Fibroblast of lung (primary cell): ENCODE results near the gene TBL3. TPM values are rescaled to one million over a fixed set of nuclear protein-coding genes. Genes with fewer than 3 reads are reported as not detected.

Experiments used
- DNase-seq, 2 donors: peaks; one replicate each; pipeline versions ENCODE4 v3.0.0 to v3.0.0-alpha.2; 2010; ENCODE audit warnings: low read depth in 2 of 2
- H2AFZ ChIP-seq: 2 replicates; pipeline ENCODE4 v1.5.1; 2012; ENCODE audit warnings: low read length, control low read depth, inconsistent platforms
- H3K27ac ChIP-seq: 2 replicates; pipeline ENCODE4 v1.5.1; 2011; ENCODE audit warnings: low read length, control low read depth; ENCODE audit not compliant: insufficient read depth
- H3K27me3 ChIP-seq: 2 replicates; pipeline ENCODE4 v1.5.1; 2011; ENCODE audit warnings: mild to moderate bottlenecking, low read length; ENCODE audit not compliant: control insufficient read depth, insufficient read depth
- H3K36me3 ChIP-seq: 2 replicates; pipeline ENCODE4 v1.5.1; 2011; ENCODE audit warnings: low read length; ENCODE audit not compliant: control insufficient read depth, insufficient read depth
- H3K4me1 ChIP-seq: 2 replicates; pipeline ENCODE4 v1.5.1; 2011; ENCODE audit warnings: low read length; ENCODE audit not compliant: control insufficient read depth, insufficient read depth; ENCODE audit errors: extremely low read depth
- H3K4me2 ChIP-seq: 2 replicates; pipeline ENCODE4 v1.5.1; 2011; ENCODE audit warnings: low read length, control low read depth; ENCODE audit not compliant: insufficient read depth; ENCODE audit errors: extremely low read depth
- H3K4me3 ChIP-seq, 4 experiments: fragments of 200-600 bp in 1 of 4; sonication (generic) in 1 of 4; replicated peaks in 1 of 4; 2 replicates each; pipeline ENCODE4 v1.5.1; 2011 to 2016; ENCODE audit warnings: low read length in 4 of 4, low read depth in 3 of 4, mild to moderate bottlenecking in 3 of 4, control low read depth in 2 of 4, inconsistent platforms in 1 of 4, mixed read lengths in 1 of 4; ENCODE audit not compliant: insufficient read depth in 1 of 4; ENCODE audit errors: control extremely low read depth in 1 of 4
- H3K79me2 ChIP-seq: 2 replicates; pipeline ENCODE4 v1.5.1; 2012; ENCODE audit warnings: mild to moderate bottlenecking, low read length, inconsistent platforms; ENCODE audit not compliant: control insufficient read depth, insufficient read depth
- H3K9ac ChIP-seq: 2 replicates; pipeline ENCODE4 v1.5.1; 2011; ENCODE audit warnings: mild to moderate bottlenecking, low read length, control low read depth; ENCODE audit not compliant: insufficient read depth
- H3K9me3 ChIP-seq: 2 replicates; pipeline ENCODE4 v1.5.1; 2012; ENCODE audit warnings: low read depth, low read length; ENCODE audit not compliant: control insufficient read depth, insufficient read depth
- H4K20me1 ChIP-seq: 2 replicates; pipeline ENCODE4 v1.5.1; 2011; ENCODE audit warnings: low read length; ENCODE audit not compliant: control insufficient read depth, insufficient read depth; ENCODE audit errors: extremely low read depth
- EZH2 ChIP-seq: IDR thresholded peaks from 2 replicates; pipeline ENCODE4 v1.5.1; 2012; ENCODE audit warnings: low read length, control low read depth, mild to moderate bottlenecking; ENCODE audit errors: missing control alignments
- polyA plus RNA-seq, 2 donors: library from polyadenylated mRNA; depleted of rRNA in 1 of 2; stranded (reverse) in 1 of 2; unstranded in 1 of 2; fragments of >200 nt; gene quantifications; 2 replicates each; pipeline ENCODE4 v1.2.1, GENCODE V29; 2011 to 2012; ENCODE audit warnings: missing spikeins in 1 of 2
- total RNA-seq: library from RNA; depleted of rRNA; stranded (reverse); fragments of >200 nt; gene quantifications from 2 replicates; pipeline ENCODE4 v1.2.1, GENCODE V29; 2014
- TF ChIP-seq, protein P1 (sequence below), 2 donors: IDR thresholded peaks in 1 of 2; conservative IDR thresholded peaks in 1 of 2; 1 replicate in 1 of 2; 2 replicates in 1 of 2; pipeline ENCODE4 v1.5.1; 2011 to 2012; ENCODE audit warnings: low read length in 2 of 2, control low read depth in 1 of 2, inconsistent platforms in 1 of 2, low read depth in 1 of 2, mild to moderate bottlenecking in 1 of 2

TBL3 gene
- total and polyA plus RNA-seq, 2 donors (not counting 1 experiment from before 2014, with no cell fraction given) = 14.6 to 20.0 TPM

DNA sequence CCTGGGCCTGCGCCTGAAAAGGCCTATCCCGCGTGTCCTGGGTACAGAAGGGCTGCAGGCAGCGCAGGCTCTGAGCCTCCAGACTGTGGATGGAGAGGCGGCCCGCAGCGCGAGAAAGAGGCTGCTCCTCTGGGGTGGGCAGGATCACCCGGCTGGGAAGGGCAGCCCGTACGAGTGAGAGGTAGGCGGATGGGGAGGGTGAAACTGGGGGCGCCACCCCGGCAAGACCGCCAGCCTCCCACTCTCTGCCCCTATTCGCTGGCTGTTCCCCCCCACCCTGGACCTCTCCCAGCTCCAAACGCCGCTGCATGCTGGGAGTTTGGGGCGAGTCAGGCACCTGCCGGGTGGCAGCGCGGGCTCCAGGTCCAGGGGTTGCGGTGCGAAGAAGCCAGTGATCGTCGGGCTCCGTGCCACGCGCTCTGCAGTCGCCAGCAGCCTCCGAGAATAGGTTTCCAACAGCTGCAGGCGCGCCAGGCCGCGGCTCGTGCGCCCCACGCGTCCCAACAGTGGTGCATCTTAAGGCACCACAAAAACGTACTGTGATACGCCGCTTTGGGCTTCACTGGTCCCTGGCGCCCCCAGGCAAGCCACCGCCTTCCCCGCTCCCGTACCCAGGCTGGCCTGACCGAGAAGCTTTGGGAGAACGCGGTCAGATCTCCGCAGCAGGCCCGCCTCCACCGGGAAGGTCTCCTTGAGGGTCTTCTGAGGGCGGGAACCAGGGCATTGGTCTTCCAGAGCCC, 8.3 kb downstream of the TBL3 start:
- H3K27me3 ChIP-seq = peaks cover 19% of the 10 kb centered on the region
- H3K79me2 ChIP-seq = peaks cover 5% of the 10 kb centered on the region
- peaks cover 6% of the 10 kb centered on the region for H3K4me1 ChIP-seq
- no peak overlapping the region for H3K4me2 ChIP-seq
- DNase-seq = no peak
- H3K4me3 ChIP-seq = no peak overlapping the region
- peaks cover 31% of the 10 kb centered on the region for H3K36me3 ChIP-seq
- no peak overlapping the region for H3K27ac ChIP-seq
- no peaks in the 10 kb centered on the region for H4K20me1 ChIP-seq
- no peaks in the 10 kb centered on the region for H3K9me3 ChIP-seq
- TF ChIP-seq EZH2 = peak; percentile 71
- TF ChIP-seq, protein P1, sequence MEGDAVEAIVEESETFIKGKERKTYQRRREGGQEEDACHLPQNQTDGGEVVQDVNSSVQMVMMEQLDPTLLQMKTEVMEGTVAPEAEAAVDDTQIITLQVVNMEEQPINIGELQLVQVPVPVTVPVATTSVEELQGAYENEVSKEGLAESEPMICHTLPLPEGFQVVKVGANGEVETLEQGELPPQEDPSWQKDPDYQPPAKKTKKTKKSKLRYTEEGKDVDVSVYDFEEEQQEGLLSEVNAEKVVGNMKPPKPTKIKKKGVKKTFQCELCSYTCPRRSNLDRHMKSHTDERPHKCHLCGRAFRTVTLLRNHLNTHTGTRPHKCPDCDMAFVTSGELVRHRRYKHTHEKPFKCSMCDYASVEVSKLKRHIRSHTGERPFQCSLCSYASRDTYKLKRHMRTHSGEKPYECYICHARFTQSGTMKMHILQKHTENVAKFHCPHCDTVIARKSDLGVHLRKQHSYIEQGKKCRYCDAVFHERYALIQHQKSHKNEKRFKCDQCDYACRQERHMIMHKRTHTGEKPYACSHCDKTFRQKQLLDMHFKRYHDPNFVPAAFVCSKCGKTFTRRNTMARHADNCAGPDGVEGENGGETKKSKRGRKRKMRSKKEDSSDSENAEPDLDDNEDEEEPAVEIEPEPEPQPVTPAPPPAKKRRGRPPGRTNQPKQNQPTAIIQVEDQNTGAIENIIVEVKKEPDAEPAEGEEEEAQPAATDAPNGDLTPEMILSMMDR (conservative IDR thresholded peaks at IDR 0.05 in 1 of 2, IDR thresholded peaks at IDR 0.05 in 1 of 2; ENCODE audit: low read depth in 1 of 2, low read length in 2 of 2) = no peak
- H3K9ac ChIP-seq = no peak overlapping the region
- no peak overlapping the region for H2AFZ ChIP-seq

DNA sequence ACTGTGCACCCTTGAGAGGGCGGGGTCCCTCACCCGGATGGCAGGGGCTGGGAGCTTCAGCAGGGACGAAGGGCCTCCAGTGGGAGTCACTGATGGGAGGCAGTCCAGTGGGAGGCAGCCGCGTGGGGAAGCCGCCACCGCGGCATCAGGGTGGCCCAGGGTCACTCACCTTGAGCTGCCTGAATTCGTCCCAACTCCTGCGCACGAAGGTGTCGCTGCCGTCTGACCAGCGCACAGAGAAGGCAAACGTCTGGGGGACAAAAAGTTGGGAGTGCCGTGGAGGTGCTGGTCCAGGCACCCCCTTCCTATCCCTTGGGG, 8.9 kb downstream of the TBL3 start:
- Histone ChIP-seq H3K9me3 (no peaks in the 10 kb centered on the region), H4K20me1 (no peaks in the 10 kb centered on the region), H3K4me3 (no peak overlapping the region), H3K27ac (no peak overlapping the region), H2AFZ (no peak overlapping the region), H3K4me1 (peaks cover 9% of the 10 kb centered on the region), H3K27me3 (peaks cover 19% of the 10 kb centered on the region), H3K4me2 (no peak overlapping the region), H3K9ac (no peak overlapping the region), H3K36me3 (peaks cover 28% of the 10 kb centered on the region), H3K79me2 (peaks cover 8% of the 10 kb centered on the region)
- no peak for DNase-seq
- TF ChIP-seq EZH2 = no peak
- TF ChIP-seq, protein P1 (conservative IDR thresholded peaks at IDR 0.05 in 1 of 2, IDR thresholded peaks at IDR 0.05 in 1 of 2; ENCODE audit: low read depth in 1 of 2, low read length in 2 of 2) = no peak

DNA sequence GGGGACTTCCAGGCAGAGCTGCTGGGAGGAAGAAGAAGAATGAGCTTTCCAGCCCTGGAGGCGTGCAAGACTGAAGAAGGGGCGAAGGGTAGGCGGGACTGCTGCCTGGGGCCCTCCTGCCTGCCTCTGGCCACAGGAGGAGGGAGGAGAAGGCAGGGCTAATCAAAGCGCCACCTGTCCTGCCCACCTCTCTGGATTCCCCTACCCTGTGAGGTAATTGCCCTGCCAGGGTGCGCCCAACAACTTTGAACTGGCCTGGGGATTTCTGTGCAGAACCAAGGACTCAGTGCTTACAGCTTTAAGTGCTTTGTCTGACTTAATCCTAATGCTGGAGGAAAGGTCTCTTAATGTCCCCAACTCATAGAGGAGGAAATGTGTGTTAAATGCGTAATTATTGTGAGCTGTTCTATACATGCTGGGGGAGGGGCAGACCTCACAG, 9.6 kb downstream of the TBL3 start, which contains the start of gene NOXO1:
Gene NOXO1 (minus strand): TSS at position 72 of the 439 bp plus-strand sequence. CDS start 290 bp downstream, outside the sequence.
- Histone ChIP-seq H2AFZ (no peak within 1 kb of the TSS), H3K9ac (no peak within 1 kb of the TSS), H4K20me1 (no peaks in the 10 kb centered on the region), H3K4me2 (no peak within 1 kb of the TSS), H3K27me3 (peaks cover 19% of the 10 kb centered on the region), H3K4me1 (peaks cover 9% of the 10 kb centered on the region), H3K27ac (no peak within 1 kb of the TSS), H3K36me3 (peaks cover 27% of the 10 kb centered on the region), H3K4me3 (no peak within 1 kb of the TSS), H3K9me3 (no peaks in the 10 kb centered on the region), H3K79me2 (peaks cover 11% of the 10 kb centered on the region)
- no peak for DNase-seq
- no peak for TF ChIP-seq EZH2
- TF ChIP-seq, protein P1 (conservative IDR thresholded peaks at IDR 0.05 in 1 of 2, IDR thresholded peaks at IDR 0.05 in 1 of 2; ENCODE audit: low read depth in 1 of 2, low read length in 2 of 2) = no peak
